SK-N-SH (cell line): ENCODE results near the gene D2HGDH. TPM values are rescaled to one million over a fixed set of nuclear protein-coding genes. Genes with fewer than 3 reads are reported as not detected.

ENCODE experiments used
- CTCF ChIA-PET: fragments of 300-600, 350-600 bp; formaldehyde crosslinking; extraction: SDS; loops from one replicate; lab custom pipeline; 2021; lab: Yijun Ruan, JAX
- POLR2A ChIA-PET: fragments of 350-600 bp; sonication (Branson Sonifier 250); formaldehyde crosslinking; extraction: SDS; loops from one replicate; lab custom pipeline; 2020; ENCODE audit warnings: antibody characterized with exemption, inconsistent platforms; lab: Yijun Ruan, JAX
- DNase-seq: peaks from one replicate; pipeline ENCODE4 v3.0.0; 2012
- H2AFZ ChIP-seq: fragments of 200-600 bp; sonication (generic); 2 replicates; pipeline ENCODE4 v1.8.1; 2016; ENCODE audit warnings: antibody characterized with exemption, mild to moderate bottlenecking, low read depth
- H3F3A ChIP-seq: fragments of 200-600 bp; sonication (generic); replicated peaks from 2 replicates; pipeline ENCODE3; 2016; ENCODE audit warnings: antibody characterized with exemption, mild to moderate bottlenecking; ENCODE audit not compliant: insufficient read depth
- H3K27ac ChIP-seq, 2 experiments: fragments of 200-500 bp in 1 of 2; fragments of 200-600 bp in 1 of 2; sonication (Bioruptor generic) in 1 of 2; sonication (generic), shearing (Covaris generic) in 1 of 2; 2 replicates each; pipeline versions ENCODE4 v1.5.1 to v1.6.1; 2014 to 2016; ENCODE audit warnings: low read depth in 2 of 2, inconsistent platforms in 1 of 2, low read length in 1 of 2, mild to moderate bottlenecking in 1 of 2, mixed read lengths in 1 of 2
- H3K27me3 ChIP-seq: fragments of 200-600 bp; sonication (generic), shearing (Covaris generic); 2 replicates; pipeline ENCODE4 v1.6.1; 2016; ENCODE audit warnings: mixed run types; ENCODE audit not compliant: insufficient read depth
- H3K36me3 ChIP-seq, 2 experiments: fragments of 200-500 bp in 1 of 2; fragments of 200-600 bp in 1 of 2; sonication (Bioruptor generic) in 1 of 2; sonication (generic) in 1 of 2; replicated peaks in 1 of 2; 2 replicates each; pipeline versions ENCODE3 to v1.5.1; 2014 to 2016; ENCODE audit warnings: low read length in 1 of 2, mild to moderate bottlenecking in 1 of 2; ENCODE audit not compliant: insufficient read depth in 2 of 2, control insufficient read depth in 1 of 2
- H3K4me1 ChIP-seq, 2 experiments: fragments of 200-500 bp in 1 of 2; fragments of 200-600 bp in 1 of 2; sonication (Bioruptor generic) in 1 of 2; sonication (generic), shearing (Covaris generic) in 1 of 2; 2 replicates each; pipeline versions ENCODE4 v1.5.1 to v1.6.1; 2014 to 2016; ENCODE audit warnings: low read depth in 1 of 2, low read length in 1 of 2, mixed run types in 1 of 2; ENCODE audit not compliant: insufficient read depth in 2 of 2, control insufficient read depth in 1 of 2
- H3K4me2 ChIP-seq: fragments of 200-600 bp; sonication (generic), shearing (Covaris generic); 2 replicates; pipeline ENCODE4 v1.6.1; 2017; ENCODE audit warnings: mixed run types
- H3K4me3 ChIP-seq, 2 experiments: fragments of 200-500 bp in 1 of 2; fragments of 200-600 bp in 1 of 2; sonication (Bioruptor generic) in 1 of 2; sonication (generic), shearing (Covaris generic) in 1 of 2; 2 replicates each; pipeline versions ENCODE4 v1.5.1 to v1.8.1; 2014 to 2016; ENCODE audit warnings: low read depth in 2 of 2, inconsistent platforms in 1 of 2, low read length in 1 of 2, mild to moderate bottlenecking in 1 of 2, mixed read lengths in 1 of 2, moderate library complexity in 1 of 2
- H3K79me2 ChIP-seq: fragments of 200-600 bp; sonication (generic); 2 replicates; pipeline ENCODE4 v1.8.1; 2017; ENCODE audit warnings: mild to moderate bottlenecking; ENCODE audit not compliant: insufficient read depth
- H3K9ac ChIP-seq: fragments of 200-600 bp; sonication (generic); 2 replicates; pipeline ENCODE4 v1.6.1; 2017; ENCODE audit warnings: mixed run types
- H3K9me2 ChIP-seq: fragments of 200-600 bp; sonication (generic); 2 replicates; pipeline ENCODE4 v1.6.1; 2017; ENCODE audit warnings: mixed run types
- H3K9me3 ChIP-seq: fragments of 200-600 bp; sonication (generic); 2 replicates; pipeline ENCODE4 v1.6.1; 2017; ENCODE audit warnings: mixed run types, mild to moderate bottlenecking, moderate library complexity
- H4K20me1 ChIP-seq: fragments of 200-600 bp; sonication (generic); 2 replicates; pipeline ENCODE4 v1.6.1; 2017; ENCODE audit warnings: mild to moderate bottlenecking, mixed run types; ENCODE audit not compliant: insufficient read depth
- CHD2 ChIP-seq: fragments of 150-350 bp; IDR thresholded peaks from 2 replicates; pipeline ENCODE4 v1.6.1; 2018; ENCODE audit warnings: low read length; ENCODE audit not compliant: partially characterized antibody
- EP300 ChIP-seq, 2 experiments: IDR thresholded peaks; 2 replicates each; pipeline versions ENCODE4 v1.4.0 to v1.6.1; 2012; ENCODE audit warnings: borderline replicate concordance in 1 of 2, low read depth in 1 of 2, low read length in 1 of 2
- EZH2phosphoT487 ChIP-seq: fragments of 200-600 bp; sonication (generic); IDR thresholded peaks from 2 replicates; pipeline ENCODE4 v1.6.1; 2017; ENCODE audit warnings: low read depth, mixed run types, mild to moderate bottlenecking, antibody characterized with exemption, moderate library complexity, borderline replicate concordance
- FOSL2 ChIP-seq: IDR thresholded peaks from 2 replicates; pipeline ENCODE4 v1.4.0; 2012; ENCODE audit warnings: low read depth, mild to moderate bottlenecking, moderate library complexity, borderline replicate concordance
- FOXJ3 ChIP-seq: sonication (generic); formaldehyde crosslinking; IDR thresholded peaks from 2 replicates; pipeline ENCODE4 v1.5.1; 2020; ENCODE audit warnings: mild to moderate bottlenecking, missing genetic modification reagents
- GATA2 ChIP-seq: sonication (generic); formaldehyde crosslinking; IDR thresholded peaks from 2 replicates; pipeline ENCODE4 v1.5.0; 2020; ENCODE audit warnings: mild to moderate bottlenecking, missing genetic modification reagents
- MAX ChIP-seq: IDR thresholded peaks from 2 replicates; pipeline ENCODE4 v1.4.0; 2012; ENCODE audit warnings: low read depth
- MEF2A ChIP-seq: IDR thresholded peaks from 2 replicates; pipeline ENCODE4 v1.4.0; 2012; ENCODE audit warnings: low read depth, borderline replicate concordance
- MXI1 ChIP-seq: IDR thresholded peaks from 2 replicates; pipeline ENCODE4 v1.6.1; 2012; ENCODE audit warnings: mild to moderate bottlenecking, low read depth, low read length, improper control_type of control experiment
- NRF1 ChIP-seq: IDR thresholded peaks from 2 replicates; pipeline ENCODE4 v1.6.1; 2012; ENCODE audit warnings: low read depth, mild to moderate bottlenecking, low read length
- POLR2AphosphoS5 ChIP-seq: IDR thresholded peaks from 2 replicates; pipeline ENCODE4 v1.6.1; 2012; ENCODE audit warnings: low read depth, low read length
- RAD21 ChIP-seq: IDR thresholded peaks from 2 replicates; pipeline ENCODE4 v1.6.1; 2012; ENCODE audit warnings: mild to moderate bottlenecking, low read length
- REST ChIP-seq: IDR thresholded peaks from 2 replicates; pipeline ENCODE4 v1.6.1; 2012; ENCODE audit warnings: mild to moderate bottlenecking, low read depth, low read length, moderate library complexity
- RFX5 ChIP-seq: IDR thresholded peaks from 2 replicates; pipeline ENCODE4 v1.6.1; 2012; ENCODE audit warnings: mild to moderate bottlenecking, improper control_type of control experiment, low read length
- RXRA ChIP-seq: IDR thresholded peaks from 2 replicates; pipeline ENCODE4 v1.4.0; 2012; ENCODE audit warnings: low read depth, mild to moderate bottlenecking, borderline replicate concordance
- SIN3A ChIP-seq: IDR thresholded peaks from 2 replicates; pipeline ENCODE4 v1.6.1; 2012; ENCODE audit warnings: low read depth, mild to moderate bottlenecking, low read length, moderate library complexity, borderline replicate concordance
- TAF1 ChIP-seq: IDR thresholded peaks from 2 replicates; pipeline ENCODE4 v1.6.1; 2012; ENCODE audit warnings: low read depth, mild to moderate bottlenecking, low read length, moderate library complexity, borderline replicate concordance
- TEAD4 ChIP-seq: IDR thresholded peaks from 2 replicates; pipeline ENCODE4 v1.4.0; 2012; ENCODE audit warnings: mild to moderate bottlenecking, borderline replicate concordance; ENCODE audit not compliant: insufficient read depth
- YY1 ChIP-seq: IDR thresholded peaks from 2 replicates; pipeline ENCODE4 v1.4.0; 2012; ENCODE audit warnings: low read depth, mild to moderate bottlenecking
- ZBTB33 ChIP-seq: IDR thresholded peaks from 2 replicates; pipeline ENCODE4 v1.4.0; 2012; ENCODE audit warnings: low read depth, borderline replicate concordance
- WGBS: methylation state at CpG from one replicate; pipeline ENCODE4 v1.1.6; 2017; ENCODE audit warnings: low lambda C conversion rate; 5-methylcytosine and 5-hydroxymethylcytosine counted together
- polyA plus RNA-seq, 3 experiments: library from polyadenylated mRNA; depleted of rRNA; stranded (reverse); fragments of >200 nt; gene quantifications; 2 replicates each; pipeline ENCODE4 v1.2.3, GENCODE V29; 2012

The D2HGDH gene
- polyA plus RNA-seq, 1 of the 3 experiments (the other 2 are of a cell fraction) = 36.3 TPM

- TF ChIP-seq MXI1 (no peak), TEAD4 (no peak), FOXJ3 (CRISPR knock-in tag) (no peak), ZBTB33 (no peak), POLR2AphosphoS5 (no peak), TAF1 (no peak), CHD2 (no peak), MEF2A (no peak), NRF1 (no peak), EP300 (IDR thresholded peaks at IDR 0.05; ENCODE audit: borderline replicate concordance in 1 of 2, low read depth in 1 of 2, low read length in 1 of 2) (no peak), FOSL2 (no peak), EZH2phosphoT487 (no peak), YY1 (no peak), MAX (no peak), RFX5 (no peak), REST (no peak), GATA2 (no peak), RAD21 (no peak), SIN3A (no peak), RXRA (no peak)
- no peaks in the 10 kb centered on the region for H3K36me3 ChIP-seq
- no peak overlapping the region for H3K9ac ChIP-seq
- no peaks in the 10 kb centered on the region for H3K79me2 ChIP-seq
- H3K9me2 ChIP-seq = no peaks in the 10 kb centered on the region
- peak; percentile 32 for DNase-seq
- no peak overlapping the region for H3K4me3 ChIP-seq
- H3K27me3 ChIP-seq = no peaks in the 10 kb centered on the region
- H3F3A ChIP-seq = no peaks in the 10 kb centered on the region
- ChIA-PET CTCF (interaction anchor here (0.8 kb wide), 1 partner anchor 91 kb away, joined by 3 read pairs; no protein-coding TSS in a partner anchor), POLR2A (no interaction called here)
- H4K20me1 ChIP-seq = no peaks in the 10 kb centered on the region
- H3K27ac ChIP-seq = no peak overlapping the region; a peak in 1 of 4 replicates
- WGBS = 96% methylated on average over 3 of the region's 11 CpGs
- no peak overlapping the region for H2AFZ ChIP-seq
- H3K4me2 ChIP-seq = no peak overlapping the region
- H3K4me1 ChIP-seq = peaks cover 0 to 27% of the 10 kb centered on the region in 2 experiments; a peak in 1 of 4 replicates
- no peaks in the 10 kb centered on the region for H3K9me3 ChIP-seq
Measured at GRCh38 chr2:241768850-241769249, 34.4 kb downstream of the D2HGDH start.
